ENCODE measurements around the gene TWNK. TPM values are rescaled to one million over a fixed set of nuclear protein-coding genes. Genes with fewer than 3 reads are reported as not detected.

The TWNK gene
- total and polyA plus RNA-seq, 2 donors (not counting 3 experiments of a cell fraction or from before 2014, with no cell fraction given) = 5.6 to 10.9 TPM

DNA sequence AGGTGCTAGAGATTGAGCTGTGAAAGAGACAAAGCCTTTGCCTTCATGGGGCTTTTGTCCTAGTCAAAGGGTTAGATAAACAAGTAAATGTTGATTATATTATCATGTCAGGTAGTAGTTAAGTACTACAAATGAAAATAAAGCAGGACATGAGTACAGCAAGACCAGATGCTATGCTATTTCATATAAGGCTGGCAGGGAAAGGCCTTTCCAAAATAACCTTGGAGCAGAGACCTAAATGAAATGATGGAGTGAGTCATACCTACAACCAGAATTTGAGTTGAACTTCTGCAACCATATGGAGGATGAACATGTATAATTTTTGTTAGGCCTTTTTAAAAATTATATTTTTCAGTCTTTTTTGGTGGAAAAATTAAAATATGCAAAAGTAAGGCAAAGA lies 41.6 kb upstream of the TWNK start:
- CTCF ChIA-PET = no interaction called here
- Histone ChIP-seq H3K27me3 (ENCODE audit: control insufficient read depth in 2 of 2, insufficient read depth in 2 of 2, low read length in 2 of 2) (no peaks in the 10 kb centered on the region), H4K20me1 (replicated peaks; ENCODE audit: control insufficient read depth, extremely low read depth, insufficient read depth, low read length) (no peaks in the 10 kb centered on the region), H3K4me3 (replicated peaks in 1 of 3; ENCODE audit: insufficient read depth in 1 of 3, low read depth in 1 of 3, low read length in 3 of 3) (no peak overlapping the region), H3K9ac (replicated peaks; ENCODE audit: extremely low read depth, insufficient read depth, low read length) (no peak overlapping the region), H3K4me1 (ENCODE audit: control insufficient read depth, extremely low read depth, insufficient read depth, low read length) (no peaks in the 10 kb centered on the region), H3K9me3 (replicated peaks; ENCODE audit: control insufficient read depth, insufficient read depth, low read length) (no peaks in the 10 kb centered on the region), H2AFZ (ENCODE audit: low read depth, low read length) (no peak overlapping the region), H3K36me3 (ENCODE audit: control insufficient read depth in 2 of 2, extremely low read depth in 1 of 2, insufficient read depth in 2 of 2, low read length in 2 of 2) (peaks cover 12 to 25% of the 10 kb centered on the region in 2 experiments), H3K9me1 (replicated peaks; ENCODE audit: control insufficient read depth, extremely low read depth, insufficient read depth, low read length) (no peaks in the 10 kb centered on the region), H3K79me2 (ENCODE audit: control insufficient read depth, insufficient read depth, low read length) (no peaks in the 10 kb centered on the region), H3K27ac (ENCODE audit: insufficient read depth, low read depth, low read length) (no peak overlapping the region), H3K4me2 (ENCODE audit: insufficient read depth, low read length) (no peak overlapping the region)
- BruUV-seq (replicated peaks) = no TSS peak
- POLR2A ChIA-PET = no interaction called here
- dilution Hi-C loops (cut with MboI; ENCODE audit: extremely low pct_ligation_motif_present, low sequenced_read_pairs) (no loop called here), intact Hi-C loops (cut with micrococcal nuclease) (no loop called here)
- TF ChIP-seq FOS (IDR thresholded peaks at IDR 0.05; ENCODE audit: borderline replicate concordance, insufficient read depth, low read length) (no peak), MYC (IDR thresholded peaks at IDR 0.05; ENCODE audit: low read depth, low read length) (no peak), EZH2 (IDR thresholded peaks at IDR 0.05; ENCODE audit: borderline replicate concordance, low read depth, low read length, severe bottlenecking) (no peak), POLR2A (IDR thresholded peaks at IDR 0.05; ENCODE audit: low read depth, low read length) (no peak)
- TF ChIP-seq, protein P1, sequence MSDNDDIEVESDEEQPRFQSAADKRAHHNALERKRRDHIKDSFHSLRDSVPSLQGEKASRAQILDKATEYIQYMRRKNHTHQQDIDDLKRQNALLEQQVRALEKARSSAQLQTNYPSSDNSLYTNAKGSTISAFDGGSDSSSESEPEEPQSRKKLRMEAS (IDR thresholded peaks at IDR 0.05; ENCODE audit: insufficient read depth, insufficient read length) = no peak
- TF ChIP-seq, protein P2, sequence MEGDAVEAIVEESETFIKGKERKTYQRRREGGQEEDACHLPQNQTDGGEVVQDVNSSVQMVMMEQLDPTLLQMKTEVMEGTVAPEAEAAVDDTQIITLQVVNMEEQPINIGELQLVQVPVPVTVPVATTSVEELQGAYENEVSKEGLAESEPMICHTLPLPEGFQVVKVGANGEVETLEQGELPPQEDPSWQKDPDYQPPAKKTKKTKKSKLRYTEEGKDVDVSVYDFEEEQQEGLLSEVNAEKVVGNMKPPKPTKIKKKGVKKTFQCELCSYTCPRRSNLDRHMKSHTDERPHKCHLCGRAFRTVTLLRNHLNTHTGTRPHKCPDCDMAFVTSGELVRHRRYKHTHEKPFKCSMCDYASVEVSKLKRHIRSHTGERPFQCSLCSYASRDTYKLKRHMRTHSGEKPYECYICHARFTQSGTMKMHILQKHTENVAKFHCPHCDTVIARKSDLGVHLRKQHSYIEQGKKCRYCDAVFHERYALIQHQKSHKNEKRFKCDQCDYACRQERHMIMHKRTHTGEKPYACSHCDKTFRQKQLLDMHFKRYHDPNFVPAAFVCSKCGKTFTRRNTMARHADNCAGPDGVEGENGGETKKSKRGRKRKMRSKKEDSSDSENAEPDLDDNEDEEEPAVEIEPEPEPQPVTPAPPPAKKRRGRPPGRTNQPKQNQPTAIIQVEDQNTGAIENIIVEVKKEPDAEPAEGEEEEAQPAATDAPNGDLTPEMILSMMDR (IDR thresholded peaks at IDR 0.05; ENCODE audit: extremely low read depth in 1 of 2, insufficient read depth in 1 of 2, low read depth in 1 of 2, low read length in 2 of 2) = no peak
- FAIRE-seq (no peak), DNase-seq (ENCODE audit: low read depth, low spot score) (no peak)

DNA sequence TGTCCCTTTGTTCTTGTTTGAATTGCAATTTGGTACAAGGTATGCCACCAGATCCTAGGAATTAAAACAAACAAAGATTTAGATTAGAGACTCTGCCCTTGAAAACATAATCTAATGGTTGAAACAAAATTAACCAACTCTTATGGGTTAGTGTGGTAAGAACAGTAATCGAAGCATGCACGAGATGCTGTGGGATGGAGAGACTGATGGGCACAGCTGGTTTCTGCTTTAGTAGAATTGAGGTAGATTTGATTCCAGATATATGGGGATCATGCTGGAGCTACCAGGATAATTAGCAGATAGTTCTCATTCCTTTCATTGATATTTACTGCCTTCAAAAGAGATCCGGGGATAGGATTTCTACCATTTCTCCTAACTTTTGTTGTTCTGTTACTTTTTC lies 38.4 kb upstream of the TWNK start:
- H3K27ac ChIP-seq (ENCODE audit: insufficient read depth, low read depth, low read length) = no peak overlapping the region
- DNase-seq (ENCODE audit: low read depth, low spot score) = no peak

More for the DNA sequence above, 38.4 kb upstream of the TWNK start:
- Histone ChIP-seq H4K20me1 (replicated peaks; ENCODE audit: control insufficient read depth, extremely low read depth, insufficient read depth, low read length) (no peaks in the 10 kb centered on the region), H3K9me3 (replicated peaks; ENCODE audit: control insufficient read depth, insufficient read depth, low read length) (no peaks in the 10 kb centered on the region), H3K4me1 (ENCODE audit: control insufficient read depth, extremely low read depth, insufficient read depth, low read length) (no peaks in the 10 kb centered on the region), H3K9ac (replicated peaks; ENCODE audit: extremely low read depth, insufficient read depth, low read length) (no peak overlapping the region), H3K4me2 (ENCODE audit: insufficient read depth, low read length) (no peak overlapping the region), H2AFZ (ENCODE audit: low read depth, low read length) (no peak overlapping the region), H3K4me3 (replicated peaks in 1 of 3; ENCODE audit: insufficient read depth in 1 of 3, low read depth in 1 of 3, low read length in 3 of 3) (no peak overlapping the region), H3K79me2 (ENCODE audit: control insufficient read depth, insufficient read depth, low read length) (no peaks in the 10 kb centered on the region), H3K9me1 (replicated peaks; ENCODE audit: control insufficient read depth, extremely low read depth, insufficient read depth, low read length) (no peaks in the 10 kb centered on the region), H3K36me3 (ENCODE audit: control insufficient read depth in 2 of 2, extremely low read depth in 1 of 2, insufficient read depth in 2 of 2, low read length in 2 of 2) (peaks cover 8 to 29% of the 10 kb centered on the region in 2 experiments), H3K27me3 (ENCODE audit: control insufficient read depth in 2 of 2, insufficient read depth in 2 of 2, low read length in 2 of 2) (no peaks in the 10 kb centered on the region)
- dilution Hi-C loops (cut with MboI; ENCODE audit: extremely low pct_ligation_motif_present, low sequenced_read_pairs) = no loop called here
- no TSS peak for BruUV-seq (replicated peaks)
- ChIA-PET POLR2A (no interaction called here), CTCF (interaction anchor here (0.7 kb wide), 1 partner anchor 27 kb away, joined by 3 read pairs; no protein-coding TSS in a partner anchor)
- intact Hi-C loops (cut with micrococcal nuclease) = no loop called here
- TF ChIP-seq, protein P1 (IDR thresholded peaks at IDR 0.05; ENCODE audit: insufficient read depth, insufficient read length) = no peak
- no peak for TF ChIP-seq MYC (IDR thresholded peaks at IDR 0.05; ENCODE audit: low read depth, low read length)
- TF ChIP-seq POLR2AphosphoS5 (IDR thresholded peaks at IDR 0.05; ENCODE audit: insufficient read depth, low read depth, low read length) = no peak
- TF ChIP-seq JUN (IDR thresholded peaks at IDR 0.05; ENCODE audit: borderline replicate concordance, insufficient read depth, insufficient read length, low read depth) = no peak
- FAIRE-seq = no peak
